ENCODE data around the gene IGFBP1. TPM values are rescaled to one million over a fixed set of nuclear protein-coding genes. Genes with fewer than 3 reads are reported as not detected.

Gene IGFBP1
- not detected in 2 replicates for total RNA-seq

DNA sequence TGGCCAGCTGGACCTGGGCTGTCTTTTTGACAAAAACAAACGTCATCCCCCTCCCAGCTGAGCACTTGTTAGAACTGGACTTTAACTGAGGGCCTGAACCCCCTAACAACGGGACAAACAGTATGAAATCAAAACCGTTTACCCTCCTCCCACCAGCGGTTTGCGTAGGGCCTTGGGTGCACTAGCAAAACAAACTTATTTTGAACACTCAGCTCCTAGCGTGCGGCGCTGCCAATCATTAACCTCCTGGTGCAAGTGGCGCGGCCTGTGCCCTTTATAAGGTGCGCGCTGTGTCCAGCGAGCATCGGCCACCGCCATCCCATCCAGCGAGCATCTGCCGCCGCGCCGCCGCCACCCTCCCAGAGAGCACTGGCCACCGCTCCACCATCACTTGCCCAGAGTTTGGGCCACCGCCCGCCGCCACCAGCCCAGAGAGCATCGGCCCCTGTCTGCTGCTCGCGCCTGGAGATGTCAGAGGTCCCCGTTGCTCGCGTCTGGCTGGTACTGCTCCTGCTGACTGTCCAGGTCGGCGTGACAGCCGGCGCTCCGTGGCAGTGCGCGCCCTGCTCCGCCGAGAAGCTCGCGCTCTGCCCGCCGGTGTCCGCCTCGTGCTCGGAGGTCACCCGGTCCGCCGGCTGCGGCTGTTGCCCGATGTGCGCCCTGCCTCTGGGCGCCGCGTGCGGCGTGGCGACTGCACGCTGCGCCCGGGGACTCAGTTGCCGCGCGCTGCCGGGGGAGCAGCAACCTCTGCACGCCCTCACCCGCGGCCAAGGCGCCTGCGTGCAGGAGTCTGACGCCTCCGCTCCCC, at the start of gene IGFBP1:
Gene IGFBP1, plus strand, starts transcription at position 304 of the 808 bp plus-strand sequence. Its CDS starts 165 bp downstream, at position 469.

DNA sequence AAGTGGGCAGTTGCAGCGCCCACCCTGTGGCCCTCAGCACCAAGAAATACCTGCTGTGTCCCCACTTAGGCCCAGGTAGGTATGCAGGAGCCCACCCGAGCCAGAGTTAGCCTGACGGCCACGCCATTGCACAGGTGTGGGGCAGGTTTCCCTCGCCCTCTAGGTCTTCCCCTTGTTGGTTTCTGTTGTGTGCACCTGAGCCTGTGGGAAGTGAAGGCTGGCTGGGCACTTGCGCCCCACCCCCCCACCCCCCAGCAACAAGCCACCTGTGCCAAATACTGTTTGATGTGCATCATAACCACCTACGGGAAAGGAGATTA, 15.3 kb upstream of the IGFBP1 start, which contains the start of gene CCDC201:
Gene CCDC201, minus strand, starts transcription at position 48 of the 320 bp plus-strand sequence. CDS start 75 bp downstream, outside the sequence.

DNA sequence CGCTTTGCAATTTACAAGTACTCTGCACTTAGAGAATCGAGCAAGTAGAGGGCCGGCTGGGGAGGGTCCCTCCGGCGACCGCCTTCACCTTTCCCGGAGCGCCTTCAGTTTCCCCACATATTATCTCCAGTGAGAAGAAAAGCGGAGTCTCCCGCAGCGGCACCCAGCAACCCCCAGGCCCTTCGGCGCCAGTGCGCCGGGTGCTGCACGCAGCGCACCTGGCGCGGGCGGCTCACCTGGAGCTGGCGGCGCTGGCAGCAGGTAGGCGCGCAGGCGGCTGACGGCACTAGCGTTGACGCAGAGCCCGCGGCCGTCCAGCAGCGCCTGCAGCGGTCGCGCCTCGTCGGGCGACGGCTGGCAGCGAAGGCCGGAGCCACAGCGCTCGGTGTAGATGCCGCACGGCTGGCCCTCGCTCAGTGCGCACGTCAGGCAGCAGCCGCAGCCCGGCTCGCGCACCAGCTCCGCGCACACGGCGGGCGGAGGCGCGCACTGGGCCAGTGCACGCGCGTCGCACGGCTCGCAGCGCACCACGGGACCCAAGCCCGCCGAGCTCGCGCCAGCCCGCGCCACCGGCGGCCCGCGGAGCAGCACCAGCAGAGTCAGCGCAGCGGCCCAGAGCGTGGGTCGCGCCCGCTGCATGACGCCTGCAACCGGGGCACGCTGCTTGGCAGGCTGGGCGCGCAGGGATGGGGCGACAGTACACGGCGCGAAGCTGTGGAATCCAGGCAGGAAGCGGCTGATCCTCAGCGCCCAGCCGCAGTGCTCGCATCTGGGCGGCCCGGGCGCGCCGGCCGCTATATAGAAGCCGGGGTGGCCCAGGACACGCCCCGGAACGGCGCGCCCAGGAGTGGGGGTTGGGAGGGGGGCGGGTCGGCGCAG, 32.5 kb downstream of the IGFBP1 start, which contains the start of gene IGFBP3:
Gene IGFBP3, minus strand, starts transcription at position 771 of the 879 bp plus-strand sequence. Its CDS starts 132 bp downstream, at position 639.

Other genes with a start within 250 kb of the IGFBP1 start
- gene CCDC201, start 15.4 kb upstream of the IGFBP1 start, total RNA-seq: not detected in 2 replicates
- 138 and 1,139 TPM in 2 replicates for gene IGFBP3, start 32.8 kb downstream of the IGFBP1 start, total RNA-seq